T-cell (primary cell): Measurements from ENCODE around the gene TIMM23. TPM values are rescaled to one million over a fixed set of nuclear protein-coding genes. Genes with fewer than 3 reads are reported as not detected.

ENCODE experiments used
- ATAC-seq, 4 experiments: fragments of 200-7000 bp in 3 of 4; fragments of 150-1000 bp in 1 of 4; cut with Tn5 transposase; replicated peaks in 1 of 4; 1 replicate in 3 of 4; 2 replicates in 1 of 4; pipeline ENCODE4 v1.10.0; 2021; ENCODE audit warnings: moderate library complexity in 3 of 4, mild to moderate bottlenecking in 2 of 4, moderate number of reproducible peaks in 1 of 4
- CTCF ChIA-PET, 2 donors: fragments of 300-600 bp; sonication (Branson Sonifier 250); formaldehyde crosslinking; loops; one replicate each; lab custom pipeline; 2022; ENCODE audit warnings: antibody characterized with exemption in 2 of 2; lab: Charles Lee
- POLR2A ChIA-PET, 2 donors: fragments of 300-600 bp; sonication (Branson Sonifier 250); formaldehyde crosslinking; loops; one replicate each; lab custom pipeline; 2022; ENCODE audit warnings: antibody characterized with exemption in 2 of 2; lab: Charles Lee
- DNase-seq, 35 experiments: peaks; one replicate each; pipeline versions ENCODE4 v3.0.0 to v3.0.0-alpha.2; 2013 to 2023
- H3K27ac ChIP-seq: one replicate; pipeline ENCODE4 v1.5.1; 2013; ENCODE audit warnings: low read length
- H3K27me3 ChIP-seq, 2 experiments: replicated peaks in 1 of 2; 1 replicate in 1 of 2; 2 replicates in 1 of 2; pipeline versions ENCODE4 v1.6.1 to v1.7.0; 2013; ENCODE audit warnings: low read length in 1 of 2, mixed read lengths in 1 of 2; ENCODE audit not compliant: control insufficient read depth in 2 of 2, insufficient read depth in 2 of 2; ENCODE audit errors: extremely low read depth in 1 of 2
- H3K36me3 ChIP-seq, 2 donors: 1 replicate in 1 of 2; 2 replicates in 1 of 2; pipeline versions ENCODE4 v1.6.1 to v1.7.0; 2013; ENCODE audit warnings: low read length in 1 of 2; ENCODE audit not compliant: control insufficient read depth in 2 of 2, insufficient read depth in 1 of 2; ENCODE audit errors: extremely low read depth in 1 of 2
- H3K4me1 ChIP-seq, 2 experiments: 1 replicate in 1 of 2; 2 replicates in 1 of 2; pipeline versions ENCODE4 v1.6.1 to v1.7.0; 2013; ENCODE audit warnings: low read length in 2 of 2, mixed read lengths in 1 of 2; ENCODE audit not compliant: insufficient read depth in 2 of 2, control insufficient read depth in 1 of 2; ENCODE audit errors: extremely low read depth in 1 of 2
- H3K4me3 ChIP-seq, 2 donors: 1 replicate in 1 of 2; 2 replicates in 1 of 2; pipeline versions ENCODE4 v1.5.1 to v1.7.0; 2013; ENCODE audit warnings: mild to moderate bottlenecking in 2 of 2, low read length in 1 of 2, moderate library complexity in 1 of 2; ENCODE audit not compliant: control insufficient read depth in 1 of 2; ENCODE audit errors: extremely low read depth in 1 of 2
- H3K9me3 ChIP-seq: 2 replicates; pipeline ENCODE4 v1.7.0; 2013
- H3K27ac Mint-ChIP-seq, 2 donors: one replicate each; pipeline ENCODE4 v1.8.0; 2020 to 2021; ENCODE audit warnings: mild to moderate bottlenecking in 2 of 2, mixed read lengths in 2 of 2
- H3K27me3 Mint-ChIP-seq, 2 donors: one replicate each; pipeline ENCODE4 v1.8.0; 2021 to 2022; ENCODE audit warnings: mixed read lengths in 2 of 2
- H3K36me3 Mint-ChIP-seq: one replicate; pipeline ENCODE4 v1.8.0; 2021; ENCODE audit warnings: mixed read lengths
- H3K4me1 Mint-ChIP-seq, 3 donors: one replicate each; pipeline ENCODE4 v1.8.0; 2020 to 2022; ENCODE audit warnings: mixed read lengths in 3 of 3, mild to moderate bottlenecking in 1 of 3
- H3K4me3 Mint-ChIP-seq, 3 donors: one replicate each; pipeline ENCODE4 v1.8.0; 2020 to 2022; ENCODE audit warnings: mild to moderate bottlenecking in 3 of 3, mixed read lengths in 3 of 3, moderate library complexity in 3 of 3
- H3K9me3 Mint-ChIP-seq, 3 donors: one replicate each; pipeline ENCODE4 v1.8.0; 2020 to 2022; ENCODE audit warnings: mixed read lengths in 3 of 3
- WGBS: methylation state at CpG from one replicate; pipeline ENCODE4 v1.1.5; 2013; ENCODE audit warnings: missing lambda C conversion rate; ENCODE audit not compliant: insufficient coverage; 5-methylcytosine and 5-hydroxymethylcytosine counted together
- total RNA-seq, 35 experiments: library from RNA in 6 of 35; stranded (reverse) in 6 of 35; fragments of 120-200 nt in 1 of 35; gene quantifications; one replicate each; pipeline versions ENCODE4 v1.2.1 to v1.2.4 and lab custom pipeline; 2013 to 2026

TIMM23 gene
- total RNA-seq, 5 donors from 2014 or later (not counting 1 experiment from before 2014, with no cell fraction given): 24.5 to 27.0 (median 24.8) TPM

DNA sequence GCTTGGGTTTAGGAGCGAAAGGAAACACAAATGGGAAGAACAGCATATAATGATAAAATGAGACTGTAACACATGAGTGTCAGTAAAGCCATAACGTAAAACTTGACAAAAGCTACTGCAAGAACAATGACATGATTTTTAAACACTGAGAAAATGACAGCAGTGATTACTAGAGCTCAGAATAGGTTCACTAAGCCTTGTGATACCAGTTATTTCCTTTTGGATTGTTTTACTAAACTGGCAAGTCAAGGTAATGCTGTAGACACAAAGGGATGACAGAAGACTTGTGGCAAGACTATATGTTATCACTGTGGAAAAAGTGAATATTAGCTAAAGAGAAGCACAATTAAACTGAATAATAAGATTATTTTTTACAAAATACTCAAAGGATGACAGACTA lies 45.4 kb downstream of the TIMM23 start:
- Histone ChIP-seq H3K36me3 (peaks cover 7 to 36% of the 10 kb centered on the region in 2 donors), H3K4me3 (no peak overlapping the region), H3K27me3 (no peaks in the 10 kb centered on the region), H3K4me1 (peaks cover 11 to 21% of the 10 kb centered on the region in 2 experiments), H3K27ac (no peak overlapping the region), H3K9me3 (no peaks in the 10 kb centered on the region)
- Mint-ChIP-seq H3K4me1 (peaks cover 56 to 65% (median 60%) of the 10 kb centered on the region in 3 donors), H3K27me3 (no peaks in the 10 kb centered on the region), H3K36me3 (peaks cover 15% of the 10 kb centered on the region), H3K4me3 (no peak overlapping the region), H3K27ac (peak overlapping the region in 1 of 2 donors; percentile 56), H3K9me3 (no peaks in the 10 kb centered on the region)
- ChIA-PET POLR2A (interaction anchor here in 1 of 2 donors (1.0 kb wide), 1 partner anchor 44 kb away, joined by 3 read pairs; no protein-coding TSS in a partner anchor), CTCF (interaction anchor here in 1 of 2 donors (0.8 to 0.9 kb wide), 2 partner anchors 9 to 11 kb away, joined by 3 read pairs; no protein-coding TSS in a partner anchor)
- 100% methylated on average over 1 of the region's 2 CpGs for WGBS
- ATAC-seq (no peak), DNase-seq (no peak)

- Histone ChIP-seq H3K36me3 (peaks cover 5 to 28% of the 10 kb centered on the region in 2 donors), H3K27ac (no peak overlapping the region)
- peak overlapping the region; percentile 5 to 84 for H3K27ac Mint-ChIP-seq
These were observed 46.3 kb downstream of the TIMM23 start for GRCh38 chr10:46018453-46019176.

DNA sequence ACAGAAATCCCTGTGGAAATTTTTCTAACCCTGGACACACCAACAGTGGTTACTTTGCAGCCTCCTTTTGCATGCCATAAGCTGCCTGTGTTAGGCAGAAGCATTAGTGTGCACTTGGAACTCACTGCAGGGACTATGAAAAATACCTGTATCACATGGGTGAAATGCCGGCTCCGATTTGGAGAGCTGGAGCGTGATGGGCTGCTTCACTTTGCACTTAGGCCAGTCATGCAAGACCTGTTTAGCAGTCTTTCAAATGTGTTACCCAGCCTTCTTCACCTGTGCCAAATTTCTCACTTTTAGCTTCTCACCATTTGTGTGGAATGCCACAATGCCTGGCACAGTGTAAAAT lies 46.9 kb downstream of the TIMM23 start:
- peaks cover 12% of the 10 kb centered on the region for H3K36me3 Mint-ChIP-seq
- ChIA-PET CTCF (interaction anchor here in 1 of 2 donors (1.5 kb wide), 1 partner anchor 10 kb away, joined by 11 read pairs; the partner anchor contains the start of gene NCOA4), POLR2A (no interaction called here)
- H3K4me1 ChIP-seq: peaks cover 16 to 28% of the 10 kb centered on the region in 2 experiments
- H3K27me3 ChIP-seq: no peaks in the 10 kb centered on the region
- no peak for ATAC-seq
- no peak overlapping the region for H3K27ac ChIP-seq
- peak overlapping the region; percentile 43 to 84 for H3K27ac Mint-ChIP-seq
- no peaks in the 10 kb centered on the region for H3K9me3 Mint-ChIP-seq
- no peak overlapping the region for H3K4me3 ChIP-seq
- H3K36me3 ChIP-seq: peaks cover 2 to 23% of the 10 kb centered on the region in 2 donors
- no peak for DNase-seq
- H3K4me1 Mint-ChIP-seq: peaks cover 66 to 78% (median 72%) of the 10 kb centered on the region in 3 donors
- no peak overlapping the region for H3K4me3 Mint-ChIP-seq
- H3K9me3 ChIP-seq: no peaks in the 10 kb centered on the region
- 97% methylated on average over 3 of the region's 3 CpGs for WGBS
- H3K27me3 Mint-ChIP-seq: no peaks in the 10 kb centered on the region

More at GRCh38 chr10:46018453-46019176, 46.3 kb downstream of the TIMM23 start:
- H3K9me3 ChIP-seq: no peaks in the 10 kb centered on the region
- H3K9me3 Mint-ChIP-seq: no peaks in the 10 kb centered on the region
- peaks cover 13% of the 10 kb centered on the region for H3K36me3 Mint-ChIP-seq
- DNase-seq (no peak), ATAC-seq (no peak)
- WGBS: 100% methylated on average over 1 of the region's 2 CpGs
- no peaks in the 10 kb centered on the region for H3K27me3 ChIP-seq
- peaks cover 61 to 73% (median 66%) of the 10 kb centered on the region in 3 donors for H3K4me1 Mint-ChIP-seq
- no peak overlapping the region for H3K4me3 ChIP-seq
- peaks cover 13 to 27% of the 10 kb centered on the region in 2 experiments for H3K4me1 ChIP-seq
- H3K4me3 Mint-ChIP-seq: no peak overlapping the region
- POLR2A ChIA-PET: no interaction called here
- no peaks in the 10 kb centered on the region for H3K27me3 Mint-ChIP-seq
- CTCF ChIA-PET: interaction anchor here (0.6 to 1.5 kb wide), 2 partner anchors 11 to 783 kb away, joined by 5 to 11 read pairs; partner anchors contain the start of gene NCOA4 (in 1 of the 2)

- Histone ChIP-seq H3K36me3 (peaks cover under 1 to 19% of the 10 kb centered on the region in 2 donors), H3K9me3 (no peaks in the 10 kb centered on the region), H3K4me3 (no peak overlapping the region), H3K27me3 (no peaks in the 10 kb centered on the region), H3K4me1 (peaks cover 17 to 28% of the 10 kb centered on the region in 2 experiments), H3K27ac (peak overlapping the region; percentile 36)
- Mint-ChIP-seq H3K27ac (peak overlapping the region; percentile 43 to 84), H3K36me3 (peaks cover 6% of the 10 kb centered on the region), H3K4me3 (peak overlapping the region in 2 of 3 donors; percentile 35 to 39), H3K4me1 (peaks cover 72 to 82% (median 76%) of the 10 kb centered on the region in 3 donors), H3K27me3 (no peaks in the 10 kb centered on the region), H3K9me3 (no peaks in the 10 kb centered on the region)
- 48% methylated on average over 4 of the region's 7 CpGs for WGBS
- peak in 15 of 35 experiments; percentile 3 to 33 (median 11) for DNase-seq
- peak; percentile 18 to 40 (median 34) for ATAC-seq
- ChIA-PET POLR2A (no interaction called here), CTCF (interaction anchor here in 1 of 2 donors (1.5 kb wide), 1 partner anchor 9 kb away, joined by 11 read pairs; the partner anchor contains the start of gene NCOA4)
These were observed 47.5 kb downstream of the TIMM23 start for GRCh38 chr10:46019569-46020343.

DNA sequence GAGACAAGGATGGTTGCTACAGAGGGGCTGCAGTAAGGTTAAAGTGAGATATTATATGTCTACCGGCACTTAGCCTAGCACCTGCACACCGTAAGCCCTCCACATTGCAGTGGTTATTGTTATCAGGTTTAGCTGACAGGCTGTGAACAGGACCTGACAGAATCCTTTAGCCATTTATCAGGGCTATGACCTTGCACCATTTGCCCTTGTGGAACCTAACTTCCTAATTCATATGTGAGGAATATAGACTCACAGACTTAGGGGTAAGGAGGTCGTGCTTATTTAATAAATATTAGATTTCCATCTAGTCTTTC lies 48.0 kb downstream of the TIMM23 start:
- H3K27me3 ChIP-seq: no peaks in the 10 kb centered on the region
- 100% methylated on average over 2 of the region's 3 CpGs for WGBS
- ChIA-PET CTCF (interaction anchor here in 1 of 2 donors (1.5 kb wide), 1 partner anchor 9 kb away, joined by 11 read pairs; the partner anchor contains the start of gene NCOA4), POLR2A (no interaction called here)
- Mint-ChIP-seq H3K27ac (peak overlapping the region in 1 of 2 donors; percentile 84), H3K27me3 (no peaks in the 10 kb centered on the region), H3K9me3 (no peaks in the 10 kb centered on the region), H3K4me3 (peak overlapping the region in 1 of 3 donors; percentile 35), H3K4me1 (peaks cover 78 to 86% (median 79%) of the 10 kb centered on the region in 3 donors), H3K36me3 (peaks cover 3% of the 10 kb centered on the region)
- H3K4me1 ChIP-seq: peaks cover 20 to 34% of the 10 kb centered on the region in 2 experiments
- ATAC-seq (no peak), DNase-seq (no peak)
- H3K36me3 ChIP-seq: peaks cover 0 to 13% of the 10 kb centered on the region in 2 donors
- no peak overlapping the region for H3K4me3 ChIP-seq
- no peaks in the 10 kb centered on the region for H3K9me3 ChIP-seq
- H3K27ac ChIP-seq: peak overlapping the region; percentile 36
